RWPE2 (cell line): ENCODE results near the gene MBNL2.
"Not testable (repeated sequence)": the region's sequence is repeated elsewhere in the genome, so short reads cannot be mapped to it uniquely, and the experiment has no call there.

Experiments
- ATAC-seq: fragments of 200-7000 bp; cut with Tn5 transposase; 3 replicates; pipeline ENCODE4 v1.9.1; 2021; ENCODE audit warnings: low read depth
- DNase-seq: peaks from one replicate; pipeline ENCODE4 v3.0.0-alpha.2; 2020; ENCODE audit warnings: low spot score
- H3K27ac ChIP-seq: fragments of 450-650 bp; 2 replicates; pipeline ENCODE4 v1.5.1; 2017; ENCODE audit warnings: mild to moderate bottlenecking; ENCODE audit not compliant: poor library complexity, severe bottlenecking
- H3K27me3 ChIP-seq: fragments of 250-450 bp; sonication (Bioruptor Pico); 2 replicates; pipeline ENCODE4 v1.5.1; 2021; ENCODE audit warnings: mild to moderate bottlenecking, moderate library complexity; ENCODE audit not compliant: insufficient read depth, poor library complexity, severe bottlenecking
- H3K36me3 ChIP-seq: fragments of 250-450 bp; sonication (Bioruptor Pico); 2 replicates; pipeline ENCODE4 v1.5.1; 2020; ENCODE audit warnings: low read depth, mild to moderate bottlenecking, moderate library complexity
- H3K4me1 ChIP-seq: fragments of 250-450 bp; sonication (Bioruptor Pico); 2 replicates; pipeline ENCODE4 v1.5.1; 2021; ENCODE audit warnings: mild to moderate bottlenecking, moderate library complexity; ENCODE audit not compliant: insufficient read depth, poor library complexity, severe bottlenecking
- H3K4me3 ChIP-seq: fragments of 250-450 bp; sonication (Bioruptor Pico); 2 replicates; pipeline ENCODE4 v1.5.1; 2021; ENCODE audit warnings: mild to moderate bottlenecking, moderate library complexity; ENCODE audit not compliant: severe bottlenecking
- H3K9me3 ChIP-seq: fragments of 250-450 bp; sonication (Bioruptor Pico); 2 replicates; pipeline ENCODE4 v1.5.1; 2021; ENCODE audit warnings: mild to moderate bottlenecking, moderate library complexity; ENCODE audit not compliant: severe bottlenecking
- TF ChIP-seq, protein P1 (sequence below): fragments of 450-650 bp; IDR thresholded peaks from one replicate; pipeline ENCODE4 v1.5.1; 2017; ENCODE audit warnings: mild to moderate bottlenecking, moderate library complexity; ENCODE audit not compliant: poor library complexity, severe bottlenecking

The MBNL2 gene

DNA sequence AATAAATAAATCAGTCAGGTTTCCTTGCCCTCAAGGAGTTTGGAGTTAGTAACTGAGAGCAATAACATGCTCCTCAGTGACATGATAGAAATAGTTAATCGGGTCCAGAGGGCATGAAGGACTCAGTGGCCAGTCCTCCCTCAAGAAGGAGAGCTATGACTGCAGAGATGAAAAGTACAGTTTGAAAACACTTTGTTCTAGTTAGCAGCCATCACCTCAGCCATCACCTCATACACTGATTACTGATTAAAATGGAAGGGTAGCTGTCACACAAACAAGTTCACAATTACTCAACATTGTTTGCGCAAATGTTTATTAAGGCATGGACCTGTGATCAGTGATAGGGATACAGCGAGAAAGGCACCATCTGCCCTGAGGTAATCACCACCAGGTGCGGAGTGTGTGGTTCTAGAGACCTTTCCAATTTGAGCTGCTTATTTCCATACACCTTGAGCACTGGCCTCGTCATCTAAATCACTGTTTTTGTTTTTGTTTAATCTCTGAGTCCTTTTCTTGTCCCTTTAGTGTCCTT lies 126.5 kb downstream of the MBNL2 start:
- H3K36me3 ChIP-seq, result peaks cover 42% of the 10 kb centered on the region
- ATAC-seq (no peak), DNase-seq (no peak)
- H3K9me3 ChIP-seq, result no peaks in the 10 kb centered on the region
- TF ChIP-seq, protein P1, sequence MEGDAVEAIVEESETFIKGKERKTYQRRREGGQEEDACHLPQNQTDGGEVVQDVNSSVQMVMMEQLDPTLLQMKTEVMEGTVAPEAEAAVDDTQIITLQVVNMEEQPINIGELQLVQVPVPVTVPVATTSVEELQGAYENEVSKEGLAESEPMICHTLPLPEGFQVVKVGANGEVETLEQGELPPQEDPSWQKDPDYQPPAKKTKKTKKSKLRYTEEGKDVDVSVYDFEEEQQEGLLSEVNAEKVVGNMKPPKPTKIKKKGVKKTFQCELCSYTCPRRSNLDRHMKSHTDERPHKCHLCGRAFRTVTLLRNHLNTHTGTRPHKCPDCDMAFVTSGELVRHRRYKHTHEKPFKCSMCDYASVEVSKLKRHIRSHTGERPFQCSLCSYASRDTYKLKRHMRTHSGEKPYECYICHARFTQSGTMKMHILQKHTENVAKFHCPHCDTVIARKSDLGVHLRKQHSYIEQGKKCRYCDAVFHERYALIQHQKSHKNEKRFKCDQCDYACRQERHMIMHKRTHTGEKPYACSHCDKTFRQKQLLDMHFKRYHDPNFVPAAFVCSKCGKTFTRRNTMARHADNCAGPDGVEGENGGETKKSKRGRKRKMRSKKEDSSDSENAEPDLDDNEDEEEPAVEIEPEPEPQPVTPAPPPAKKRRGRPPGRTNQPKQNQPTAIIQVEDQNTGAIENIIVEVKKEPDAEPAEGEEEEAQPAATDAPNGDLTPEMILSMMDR, result no peak
- H3K4me3 ChIP-seq, result no peak overlapping the region
- H3K27ac ChIP-seq, result no peak overlapping the region
- peaks cover 5% of the 10 kb centered on the region for H3K4me1 ChIP-seq
- H3K27me3 ChIP-seq, result no peaks in the 10 kb centered on the region

DNA sequence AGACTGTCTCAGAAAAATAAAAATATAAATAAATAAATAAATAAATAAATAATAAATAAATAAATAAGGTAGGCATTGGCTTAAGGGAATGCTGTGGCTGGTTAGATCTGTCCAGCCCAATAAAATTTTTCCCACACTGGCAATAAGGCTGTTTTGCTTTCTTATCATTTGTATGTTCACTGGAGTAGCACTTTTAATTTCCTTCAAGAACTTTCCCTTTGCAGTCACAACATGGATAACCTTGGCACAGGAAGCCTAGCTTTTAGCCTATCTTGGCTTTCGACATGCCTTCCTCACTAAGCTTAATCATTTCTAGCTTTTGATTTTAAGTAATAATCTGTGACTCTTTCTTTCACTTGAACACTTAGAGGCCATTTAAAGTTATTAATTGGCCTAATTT lies 129.9 kb downstream of the MBNL2 start:
- not testable (repeated sequence) for H3K9me3 ChIP-seq, H3K4me1 ChIP-seq, H3K27ac ChIP-seq, H3K27me3 ChIP-seq, DNase-seq, H3K4me3 ChIP-seq, ATAC-seq
- peaks cover 39% of the 10 kb centered on the region for H3K36me3 ChIP-seq

DNA sequence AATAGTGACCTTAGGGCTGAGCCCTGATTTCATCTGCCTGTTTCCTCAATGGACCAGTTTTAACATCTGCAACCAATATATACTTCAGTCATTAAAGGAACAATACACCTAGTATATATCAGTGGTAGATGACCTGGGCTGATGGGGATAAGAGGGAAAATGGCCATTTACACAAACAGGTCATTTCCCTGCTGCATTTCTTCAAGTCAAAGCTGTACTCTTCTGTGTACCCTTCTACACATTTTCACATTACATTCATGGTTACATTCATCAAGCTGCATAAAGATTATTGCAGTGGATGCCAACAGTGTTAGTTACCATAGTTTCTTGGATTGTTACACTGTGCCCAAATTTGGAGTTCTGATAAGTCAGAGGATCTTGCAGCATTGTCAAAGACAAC lies 130.7 kb downstream of the MBNL2 start:
- Histone ChIP-seq H3K4me1 (no peaks in the 10 kb centered on the region), H3K27ac (no peak overlapping the region), H3K36me3 (peaks cover 47% of the 10 kb centered on the region), H3K4me3 (no peak overlapping the region), H3K27me3 (no peaks in the 10 kb centered on the region), H3K9me3 (no peaks in the 10 kb centered on the region)
- TF ChIP-seq, protein P1, result no peak
- ATAC-seq (no peak), DNase-seq (no peak)

DNA sequence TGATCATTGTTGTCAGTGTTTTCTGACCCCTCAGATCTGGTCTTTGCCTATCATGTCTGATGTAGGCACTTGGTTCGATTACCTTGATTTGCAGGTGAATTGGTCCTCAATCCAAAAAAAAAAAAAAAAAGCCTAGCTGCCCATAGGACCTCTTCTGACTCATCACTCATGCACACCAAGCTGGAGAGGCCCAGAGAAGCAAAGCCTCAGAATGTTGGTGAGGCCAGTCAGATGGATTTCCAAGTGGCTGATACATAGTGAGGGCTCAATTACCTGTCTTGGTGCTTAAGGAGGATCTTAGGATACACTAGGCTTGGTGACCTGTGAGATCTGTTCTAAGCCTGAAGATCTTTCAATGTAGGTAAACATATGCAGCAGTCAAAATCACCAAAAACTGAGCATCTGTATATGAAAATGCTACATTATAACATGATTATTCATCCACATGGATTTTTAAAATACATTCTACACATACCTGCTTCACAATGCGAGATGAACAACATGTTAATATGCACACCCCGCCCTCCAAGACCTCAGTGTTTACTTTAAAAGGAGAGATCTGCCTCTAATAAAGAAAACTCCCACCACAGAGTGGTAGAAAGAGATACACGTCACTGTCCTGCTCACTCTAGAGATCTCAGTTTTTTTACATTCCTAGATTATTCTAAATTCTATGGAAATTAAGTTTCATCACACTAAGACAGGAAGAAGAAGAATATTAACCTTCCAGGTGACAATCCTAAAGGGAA lies 132.0 kb downstream of the MBNL2 start:
- Histone ChIP-seq H3K27ac (no peak overlapping the region), H3K4me3 (no peak overlapping the region), H3K4me1 (no peaks in the 10 kb centered on the region), H3K9me3 (no peaks in the 10 kb centered on the region), H3K36me3 (peaks cover 56% of the 10 kb centered on the region), H3K27me3 (no peaks in the 10 kb centered on the region)
- ATAC-seq, result peak; percentile 61; the same call in 1 of the 3 replicates
- no peak for DNase-seq
- TF ChIP-seq, protein P1, result no peak

DNA sequence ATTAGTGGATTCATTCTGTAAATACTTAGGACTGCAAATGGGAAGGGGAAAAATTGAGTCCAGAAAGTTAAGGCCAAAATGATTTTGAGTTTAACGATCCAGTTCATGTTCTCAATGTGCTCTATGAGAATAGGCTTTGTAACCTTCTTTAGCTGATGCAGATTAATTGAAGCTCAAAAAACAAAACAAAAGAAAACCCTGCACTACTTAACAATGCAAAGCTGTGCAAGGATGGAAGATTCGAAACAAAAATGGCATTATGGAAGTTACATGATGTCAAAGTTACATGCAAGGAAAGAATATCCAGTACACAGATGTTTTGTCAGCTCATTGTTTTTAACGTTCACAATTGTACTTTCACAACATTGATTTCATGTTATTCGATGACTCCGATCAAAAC lies 132.7 kb downstream of the MBNL2 start:
- no peak overlapping the region for H3K4me3 ChIP-seq
- no peak for DNase-seq
- peaks cover 58% of the 10 kb centered on the region for H3K36me3 ChIP-seq
- H3K9me3 ChIP-seq, result no peaks in the 10 kb centered on the region
- no peaks in the 10 kb centered on the region for H3K27me3 ChIP-seq
- no peaks in the 10 kb centered on the region for H3K4me1 ChIP-seq
- no peak overlapping the region for H3K27ac ChIP-seq
- no peak for ATAC-seq
- TF ChIP-seq, protein P1, result no peak
